ENCODE results near the gene C22orf31.

The C22orf31 gene

DNA sequence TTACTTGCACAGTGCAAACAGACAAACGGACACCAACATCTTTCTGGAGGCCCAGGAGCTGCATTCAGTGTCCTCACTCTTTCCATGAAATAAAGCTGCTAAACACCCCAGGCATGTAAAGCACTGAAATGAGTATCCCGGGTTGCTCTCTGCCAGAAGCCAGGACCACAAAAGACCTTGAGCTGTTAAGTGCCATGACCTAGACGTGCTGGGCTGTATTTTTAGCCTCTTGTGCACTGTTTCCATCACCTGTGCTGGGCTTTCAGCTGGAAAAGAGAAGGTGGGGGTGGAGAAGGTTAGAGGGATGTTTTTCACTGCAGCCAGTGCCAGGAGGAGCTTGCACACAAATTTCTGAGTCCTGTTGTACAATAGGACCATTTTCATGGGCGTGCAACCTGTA lies 7.8 kb upstream of the C22orf31 start:
- H3K27ac ChIP-seq (ENCODE audit: low read depth, low read length) = no peak overlapping the region
- H3K9me2 ChIP-seq (replicated peaks; ENCODE audit: control insufficient read depth, low read length) = no peaks in the 10 kb centered on the region
- H4K20me1 ChIP-seq (ENCODE audit: control insufficient read depth, insufficient read depth, low read depth, low read length) = no peaks in the 10 kb centered on the region
- H3K27me3 ChIP-seq (ENCODE audit: control insufficient read depth, low read length) = peaks cover 32% of the 10 kb centered on the region
- H3K9me3 ChIP-seq (ENCODE audit: control insufficient read depth, insufficient read depth, low read length) = no peaks in the 10 kb centered on the region
- no peak overlapping the region for H3K4me3 ChIP-seq (ENCODE audit: low read length)
- H3K79me2 ChIP-seq (ENCODE audit: control insufficient read depth, low read length) = no peaks in the 10 kb centered on the region
- H3K4me1 ChIP-seq (ENCODE audit: control insufficient read depth, low read length) = no peaks in the 10 kb centered on the region
- no peaks in the 10 kb centered on the region for H3K36me3 ChIP-seq (ENCODE audit: control insufficient read depth, low read length)
- TF ChIP-seq EZH2phosphoT487 (IDR thresholded peaks at IDR 0.05; ENCODE audit: borderline replicate concordance, low read length) (no peak), CTCF (IDR thresholded peaks at IDR 0.05; ENCODE audit: low read depth, low read length, poor library complexity, severe bottlenecking) (no peak)
- H3K4me2 ChIP-seq (ENCODE audit: low read length) = no peak overlapping the region
- H3F3A ChIP-seq (ENCODE audit: control insufficient read depth, insufficient read depth) = no peaks in the 10 kb centered on the region

DNA sequence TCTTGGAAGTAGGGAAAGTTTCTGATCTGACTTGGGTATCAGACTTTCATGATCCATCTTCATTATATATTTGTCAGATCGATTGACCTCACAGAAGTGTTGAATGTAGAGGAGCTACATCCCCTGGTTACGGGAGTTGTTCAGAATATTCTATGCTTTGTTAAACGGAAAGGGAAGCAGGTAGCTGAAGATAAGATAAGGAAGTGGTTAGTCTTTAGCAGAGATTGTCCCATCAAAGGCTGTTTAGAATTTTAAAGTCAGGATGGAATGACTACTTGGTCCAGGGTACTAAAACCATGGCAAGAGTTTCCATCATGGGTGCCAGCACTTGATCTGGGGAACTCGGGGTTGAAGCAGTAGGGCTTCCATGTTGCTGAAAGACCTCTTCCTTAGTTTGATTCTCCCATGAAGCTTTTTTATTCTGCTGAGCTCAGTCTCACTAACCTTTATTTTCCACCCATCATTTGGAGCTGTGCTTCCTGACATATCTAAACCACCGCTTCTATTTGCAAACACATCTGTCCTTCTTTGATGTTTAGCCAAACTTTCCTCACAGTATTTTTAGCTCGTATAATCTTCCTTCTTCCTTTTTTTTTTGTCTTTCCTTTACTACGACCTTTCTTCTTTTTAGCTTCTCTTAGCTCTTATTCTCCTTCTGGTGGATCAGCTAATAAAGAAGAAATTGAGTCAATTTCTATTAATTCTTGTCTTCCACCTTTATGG lies 4.0 kb upstream of the C22orf31 start:
- no peak overlapping the region for H3K4me3 ChIP-seq (ENCODE audit: low read length)
- H3K36me3 ChIP-seq (ENCODE audit: control insufficient read depth, low read length) = no peaks in the 10 kb centered on the region
- no peaks in the 10 kb centered on the region for H4K20me1 ChIP-seq (ENCODE audit: control insufficient read depth, insufficient read depth, low read depth, low read length)
- H3K27ac ChIP-seq (ENCODE audit: low read depth, low read length) = no peak overlapping the region
- no peak overlapping the region for H3K4me2 ChIP-seq (ENCODE audit: low read length)
- no peak for TF ChIP-seq CTCF (IDR thresholded peaks at IDR 0.05; ENCODE audit: low read depth, low read length, poor library complexity, severe bottlenecking)
- H3K27me3 ChIP-seq (ENCODE audit: control insufficient read depth, low read length) = peaks cover 33% of the 10 kb centered on the region
- no peaks in the 10 kb centered on the region for H3K9me3 ChIP-seq (ENCODE audit: control insufficient read depth, insufficient read depth, low read length)
- no peaks in the 10 kb centered on the region for H3K4me1 ChIP-seq (ENCODE audit: control insufficient read depth, low read length)
- no peaks in the 10 kb centered on the region for H3F3A ChIP-seq (ENCODE audit: control insufficient read depth, insufficient read depth)
- no peaks in the 10 kb centered on the region for H3K79me2 ChIP-seq (ENCODE audit: control insufficient read depth, low read length)
- no peaks in the 10 kb centered on the region for H3K9me2 ChIP-seq (replicated peaks; ENCODE audit: control insufficient read depth, low read length)

DNA sequence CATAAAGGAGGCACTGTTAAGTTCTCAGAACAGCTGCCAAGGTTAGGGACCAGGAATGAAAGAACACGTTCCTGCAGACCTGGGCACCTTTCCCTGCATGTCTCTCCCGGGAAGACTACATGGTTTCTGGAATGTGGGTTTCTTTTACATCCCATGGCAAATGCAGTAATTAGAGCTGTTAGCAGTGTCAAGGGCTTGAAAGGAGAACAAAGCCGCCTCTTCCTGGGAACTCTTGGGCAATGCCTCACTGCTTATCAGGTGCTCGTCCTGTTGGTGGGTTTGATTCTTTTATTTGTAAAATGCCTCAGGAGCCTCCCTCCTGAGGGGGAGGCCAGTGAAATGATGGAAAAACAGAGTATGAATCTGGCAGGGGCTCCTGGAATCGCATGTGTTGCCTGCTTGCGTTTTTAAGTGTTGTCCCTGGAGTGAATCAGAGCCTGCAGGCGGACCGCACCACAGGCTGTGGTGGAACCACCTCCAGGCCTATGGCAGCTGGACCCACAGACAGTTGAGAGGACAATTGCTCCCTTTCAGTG lies 723 bp upstream of the C22orf31 start:
- H3F3A ChIP-seq (ENCODE audit: control insufficient read depth, insufficient read depth) = no peaks in the 10 kb centered on the region
- no peak overlapping the region for H3K27ac ChIP-seq (ENCODE audit: low read depth, low read length)
- H3K9me2 ChIP-seq (replicated peaks; ENCODE audit: control insufficient read depth, low read length) = no peaks in the 10 kb centered on the region
- TF ChIP-seq CTCF (IDR thresholded peaks at IDR 0.05; ENCODE audit: low read depth, low read length, poor library complexity, severe bottlenecking) (no peak), EZH2phosphoT487 (IDR thresholded peaks at IDR 0.05; ENCODE audit: borderline replicate concordance, low read length) (no peak)
- H3K36me3 ChIP-seq (ENCODE audit: control insufficient read depth, low read length) = no peaks in the 10 kb centered on the region
- H3K4me3 ChIP-seq (ENCODE audit: low read length) = no peak overlapping the region
- no peaks in the 10 kb centered on the region for H3K4me1 ChIP-seq (ENCODE audit: control insufficient read depth, low read length)
- no peaks in the 10 kb centered on the region for H3K9me3 ChIP-seq (ENCODE audit: control insufficient read depth, insufficient read depth, low read length)
- no peaks in the 10 kb centered on the region for H4K20me1 ChIP-seq (ENCODE audit: control insufficient read depth, insufficient read depth, low read depth, low read length)
- no peak overlapping the region for H3K4me2 ChIP-seq (ENCODE audit: low read length)
- H3K27me3 ChIP-seq (ENCODE audit: control insufficient read depth, low read length) = peaks cover 30% of the 10 kb centered on the region
- H3K79me2 ChIP-seq (ENCODE audit: control insufficient read depth, low read length) = no peaks in the 10 kb centered on the region

Data from DOHH2 (cell line).